ENCODE data around the gene NEO1. TPM values are rescaled to one million over a fixed set of nuclear protein-coding genes. Genes with fewer than 3 reads are reported as not detected.

Gene NEO1
- total and polyA plus RNA-seq, 2 of the 13 experiments (the other 11 are each of a cell fraction or from before 2014, with no cell fraction given) = 8.4 to 11.0 TPM

- TF ChIP-seq EED (CRISPR knock-in tag; IDR thresholded peaks at IDR 0.05) (no peak), ZNF878 (CRISPR knock-in tag; IDR thresholded peaks at IDR 0.05) (0 out of 2 replicates have a peak, but pooled peaks have one; percentile 19), DNMT3B (CRISPR knock-in tag; conservative IDR thresholded peaks at IDR 0.05) (no peak), IRF9 (CRISPR knock-in tag; IDR thresholded peaks at IDR 0.05; ENCODE audit: borderline replicate concordance) (no peak), JARID2 (CRISPR knock-in tag; IDR thresholded peaks at IDR 0.05; ENCODE audit: insufficient replicate concordance) (no peak), MTF1 (CRISPR knock-in tag; IDR thresholded peaks at IDR 0.05) (no peak), ZNF607 (CRISPR knock-in tag; IDR thresholded peaks at IDR 0.05; ENCODE audit: borderline replicate concordance) (no peak), SIN3B (IDR thresholded peaks at IDR 0.05; ENCODE audit: low read length) (no peak), GATAD2A (CRISPR knock-in tag; IDR thresholded peaks at IDR 0.05) (peak; percentile 93), MTF2 (CRISPR knock-in tag; IDR thresholded peaks at IDR 0.05; ENCODE audit: borderline replicate concordance) (no peak), ZNF101 (CRISPR knock-in tag; IDR thresholded peaks at IDR 0.05; ENCODE audit: borderline replicate concordance, low read depth) (no peak), ZNF362 (CRISPR knock-in tag; IDR thresholded peaks at IDR 0.05; ENCODE audit: borderline replicate concordance) (no peak), RARA (CRISPR knock-in tag; IDR thresholded peaks at IDR 0.05) (peak; percentile 67), PHF20 (CRISPR knock-in tag; IDR thresholded peaks at IDR 0.05) (no peak), PHF5A (CRISPR knock-in tag; IDR thresholded peaks at IDR 0.05; ENCODE audit: low read depth, unreplicated experiment) (no peak), ZNF546 (CRISPR knock-in tag; conservative IDR thresholded peaks at IDR 0.05) (no peak), ZNF263 (CRISPR knock-in tag; IDR thresholded peaks at IDR 0.05) (no peak), HNF1A (IDR thresholded peaks at IDR 0.05; ENCODE audit: low read depth) (no peak), HNF1A (CRISPR knock-in tag; IDR thresholded peaks at IDR 0.05; ENCODE audit: borderline replicate concordance) (no peak), BRCA1 (CRISPR knock-in tag; IDR thresholded peaks at IDR 0.05) (no peak), ZFAT (CRISPR knock-in tag; conservative IDR thresholded peaks at IDR 0.05) (no peak), MLLT10 (CRISPR knock-in tag; IDR thresholded peaks at IDR 0.05) (no peak), RCOR2 (CRISPR knock-in tag; IDR thresholded peaks at IDR 0.05) (peak; percentile 42; the same call in 1 of the 2 replicates), MEIS1 (CRISPR knock-in tag; IDR thresholded peaks at IDR 0.05; ENCODE audit: borderline replicate concordance) (no peak), ZNF335 (CRISPR knock-in tag; IDR thresholded peaks at IDR 0.05) (no peak), NCOR1 (IDR thresholded peaks at IDR 0.05; ENCODE audit: borderline replicate concordance, low read length) (peak; percentile 64; the same call in 1 of the 2 replicates), BHLHE40 (IDR thresholded peaks at IDR 0.05; ENCODE audit: low read length) (no peak), ZNF329 (CRISPR knock-in tag; IDR thresholded peaks at IDR 0.05; ENCODE audit: low read depth) (no peak), GLI4 (CRISPR knock-in tag; IDR thresholded peaks at IDR 0.05; ENCODE audit: borderline replicate concordance) (no peak)
Measured at GRCh38 chr15:73293773-73294172, 241.5 kb downstream of the NEO1 start (continued).
